IMR-90 (cell line): ENCODE results near the gene PTGES. TPM values are rescaled to one million over a fixed set of nuclear protein-coding genes. Genes with fewer than 3 reads are reported as not detected.

Experiments used
- ATAC-seq: fragments of 200-7000 bp; cut with Tn5 transposase; 2 replicates; pipeline ENCODE4 v1.9.1; 2020; ENCODE audit warnings: low read depth, mild to moderate bottlenecking, moderate library complexity
- BruUV-seq: library from RNA; stranded (reverse); fragments of 400-500 nt; replicated peaks from 2 replicates; lab custom pipeline; 2021; lab: Mats Ljungman, UMichigan
- CTCF ChIA-PET: fragments of 300-600 bp; formaldehyde crosslinking; extraction: SDS; loops from one replicate; lab custom pipeline; 2021; ENCODE audit warnings: antibody characterized with exemption; lab: Yijun Ruan, JAX
- POLR2A ChIA-PET: fragments of 300-600 bp; sonication (Branson Sonifier 250); formaldehyde crosslinking; loops from one replicate; lab custom pipeline; 2022; ENCODE audit warnings: antibody characterized with exemption; ENCODE audit not compliant: unreplicated experiment; lab: Charles Lee
- DNase-seq: peaks from one replicate; pipeline ENCODE4 v3.0.0; 2013
- H2AFZ ChIP-seq: replicated peaks from 2 replicates; pipeline ENCODE3; 2013; ENCODE audit warnings: low read length, mild to moderate bottlenecking; ENCODE audit not compliant: poor library complexity
- H2AK5ac ChIP-seq: 2 replicates; pipeline ENCODE4 v1.6.1; 2013; ENCODE audit warnings: low read depth, low read length, inconsistent platforms
- H2AK9ac ChIP-seq: replicated peaks from 2 replicates; pipeline ENCODE3; 2013; ENCODE audit warnings: mild to moderate bottlenecking, low read depth, low read length, moderate library complexity; ENCODE audit not compliant: poor library complexity
- H2BK120ac ChIP-seq: 2 replicates; pipeline ENCODE4 v1.6.1; 2013; ENCODE audit warnings: low read depth, low read length, inconsistent platforms
- H2BK15ac ChIP-seq: 3 replicates; pipeline ENCODE4 v1.6.1; 2013; ENCODE audit warnings: low read depth, low read length, inconsistent platforms
- H2BK20ac ChIP-seq: 2 replicates; pipeline ENCODE4 v1.6.1; 2013; ENCODE audit warnings: low read depth, mild to moderate bottlenecking, inconsistent platforms, low read length, moderate library complexity
- H2BK5ac ChIP-seq: 2 replicates; pipeline ENCODE4 v1.6.1; 2013; ENCODE audit warnings: mild to moderate bottlenecking, low read depth, low read length, inconsistent platforms; ENCODE audit not compliant: poor library complexity, severe bottlenecking
- H3K14ac ChIP-seq: replicated peaks from 2 replicates; pipeline ENCODE4 v1.6.1; 2013; ENCODE audit warnings: low read depth, low read length, inconsistent platforms
- H3K18ac ChIP-seq: 2 replicates; pipeline ENCODE4 v1.6.1; 2013; ENCODE audit warnings: low read depth, low read length, control low read depth
- H3K23ac ChIP-seq: 2 replicates; pipeline ENCODE4 v1.6.1; 2013; ENCODE audit warnings: low read depth, low read length, inconsistent platforms
- H3K27ac ChIP-seq: 2 replicates; pipeline ENCODE4 v1.5.1; 2013; ENCODE audit warnings: mild to moderate bottlenecking, control low read depth, low read length; ENCODE audit not compliant: insufficient read depth
- H3K27me3 ChIP-seq: 2 replicates; pipeline ENCODE4 v1.6.1; 2013; ENCODE audit warnings: low read length; ENCODE audit not compliant: control insufficient read depth, insufficient read depth
- H3K36me3 ChIP-seq: 2 replicates; pipeline ENCODE4 v1.6.1; 2013; ENCODE audit warnings: low read length, mixed read lengths; ENCODE audit not compliant: control insufficient read depth, insufficient read depth
- H3K4ac ChIP-seq: 2 replicates; pipeline ENCODE4 v1.6.1; 2013; ENCODE audit warnings: low read depth, low read length, inconsistent platforms
- H3K4me1 ChIP-seq: 2 replicates; pipeline ENCODE4 v1.6.1; 2013; ENCODE audit warnings: low read length, mixed read lengths; ENCODE audit not compliant: control insufficient read depth, insufficient read depth
- H3K4me2 ChIP-seq: 2 replicates; pipeline ENCODE4 v1.6.1; 2013; ENCODE audit warnings: low read depth, mild to moderate bottlenecking, control low read depth, low read length, moderate library complexity
- H3K4me3 ChIP-seq: 2 replicates; pipeline ENCODE4 v1.5.1; 2013; ENCODE audit warnings: low read depth, mild to moderate bottlenecking, control low read depth, low read length, moderate library complexity; ENCODE audit not compliant: insufficient read depth
- H3K56ac ChIP-seq: 2 replicates; pipeline ENCODE4 v1.6.1; 2013; ENCODE audit warnings: low read length, inconsistent platforms; ENCODE audit not compliant: insufficient read depth; ENCODE audit errors: extremely low read depth
- H3K79me1 ChIP-seq, 2 experiments: 2 replicates each; pipeline ENCODE4 v1.6.1; 2013; ENCODE audit warnings: low read length in 2 of 2, inconsistent platforms in 1 of 2, low read depth in 1 of 2
- H3K9ac ChIP-seq: 2 replicates; pipeline ENCODE4 v1.6.1; 2013; ENCODE audit warnings: low read depth, low read length, control low read depth
- H3K9me1 ChIP-seq: 2 replicates; pipeline ENCODE4 v1.6.1; 2013; ENCODE audit warnings: low read length, inconsistent platforms; ENCODE audit not compliant: insufficient read depth
- H3K9me3 ChIP-seq: 2 replicates; pipeline ENCODE4 v1.6.1; 2013; ENCODE audit warnings: low read length; ENCODE audit not compliant: control insufficient read depth, insufficient read depth
- H4K20me1 ChIP-seq: 2 replicates; pipeline ENCODE4 v1.6.1; 2013; ENCODE audit warnings: low read length, inconsistent platforms; ENCODE audit not compliant: insufficient read depth
- H4K5ac ChIP-seq: 2 replicates; pipeline ENCODE4 v1.6.1; 2013; ENCODE audit warnings: mild to moderate bottlenecking, low read depth, low read length, control low read depth
- H4K8ac ChIP-seq, 2 experiments: 2 replicates each; pipeline ENCODE4 v1.6.1; 2013; ENCODE audit warnings: low read depth in 2 of 2, low read length in 2 of 2, control low read depth in 1 of 2, inconsistent platforms in 1 of 2
- H4K91ac ChIP-seq: 2 replicates; pipeline ENCODE4 v1.6.1; 2013; ENCODE audit warnings: low read depth, low read length, inconsistent platforms; ENCODE audit not compliant: insufficient read depth
- BHLHE40 ChIP-seq: fragments of 150-350 bp; IDR thresholded peaks from 2 replicates; pipeline ENCODE4 v1.6.1; 2016; ENCODE audit warnings: mild to moderate bottlenecking, low read depth, low read length
- CEBPB ChIP-seq: IDR thresholded peaks from 2 replicates; pipeline ENCODE4 v1.6.1; 2012; ENCODE audit warnings: low read depth, low read length, improper control_type of control experiment
- CHD1 ChIP-seq: IDR thresholded peaks from 2 replicates; pipeline ENCODE4 v1.6.1; 2012; ENCODE audit warnings: low read depth, low read length, improper control_type of control experiment
- CTCF ChIP-seq: conservative IDR thresholded peaks from 2 replicates; pipeline ENCODE4 v1.5.1; 2012; ENCODE audit warnings: mild to moderate bottlenecking, low read depth, low read length, improper control_type of control experiment
- FOS ChIP-seq: fragments of 150-350 bp; IDR thresholded peaks from 2 replicates; pipeline ENCODE4 v1.6.1; 2016; ENCODE audit warnings: low read depth, low read length
- MAFK ChIP-seq: IDR thresholded peaks from 2 replicates; pipeline ENCODE4 v1.6.1; 2012; ENCODE audit warnings: low read depth, low read length, improper control_type of control experiment
- MAZ ChIP-seq: IDR thresholded peaks from 2 replicates; pipeline ENCODE4 v1.6.1; 2012; ENCODE audit warnings: low read depth, mild to moderate bottlenecking, low read length, improper control_type of control experiment, moderate library complexity, borderline replicate concordance
- MXI1 ChIP-seq: IDR thresholded peaks from 2 replicates; pipeline ENCODE4 v1.6.1; 2012; ENCODE audit warnings: low read depth, mild to moderate bottlenecking, low read length, moderate library complexity, borderline replicate concordance
- NFE2L2 ChIP-seq: fragments of 150-350 bp; IDR thresholded peaks from 2 replicates; pipeline ENCODE4 v1.6.1; 2016; ENCODE audit warnings: low read depth, mild to moderate bottlenecking, low read length
- POLR2A ChIP-seq: IDR thresholded peaks from 2 replicates; pipeline ENCODE4 v1.6.1; 2012; ENCODE audit warnings: mild to moderate bottlenecking, low read depth, low read length
- RAD21 ChIP-seq: IDR thresholded peaks from 2 replicates; pipeline ENCODE4 v1.6.1; 2012; ENCODE audit warnings: low read length, improper control_type of control experiment
- RCOR1 ChIP-seq: IDR thresholded peaks from 2 replicates; pipeline ENCODE4 v1.6.1; 2012; ENCODE audit warnings: mild to moderate bottlenecking, low read length, improper control_type of control experiment; ENCODE audit not compliant: insufficient replicate concordance
- RFX5 ChIP-seq: IDR thresholded peaks from 2 replicates; pipeline ENCODE4 v1.8.0; 2012; ENCODE audit warnings: low read depth, mild to moderate bottlenecking, low read length, moderate library complexity
- SMC3 ChIP-seq: fragments of 150-350 bp; IDR thresholded peaks from 2 replicates; pipeline ENCODE4 v1.6.1; 2016; ENCODE audit warnings: low read depth, mild to moderate bottlenecking, antibody characterized with exemption, low read length, moderate library complexity
- USF2 ChIP-seq: fragments of 150-350 bp; IDR thresholded peaks from 2 replicates; pipeline ENCODE4 v1.6.1; 2017; ENCODE audit warnings: mild to moderate bottlenecking, antibody characterized with exemption, low read length, low read depth
- WGBS, 2 experiments: methylation state at CpG; one replicate each; pipeline versions ENCODE4 v1.1.5 to v1.1.7; 2013; ENCODE audit warnings: missing lambda C conversion rate in 2 of 2; ENCODE audit not compliant: insufficient read length in 1 of 2; ENCODE audit errors: extremely low coverage in 2 of 2; 5-methylcytosine and 5-hydroxymethylcytosine counted together
- dilution Hi-C: fragments of 300-500 bp; cut with HindIII; formaldehyde crosslinking; loops from one replicate; pipeline ENCODE4 v1.14.3; 2018; ENCODE audit warnings: low sequenced_read_pairs; ENCODE audit not compliant: unreplicated experiment
- in situ Hi-C: fragments of 300-500 bp; cut with MboI; formaldehyde crosslinking; loops from 3 replicates; pipeline ENCODE4 v1.14.3; 2019; ENCODE audit warnings: low sequenced_read_pairs, inconsistent platforms, mixed read lengths
- intact Hi-C: fragments of 100-400 bp; cut with micrococcal nuclease; formaldehyde crosslinking; loops from 2 replicates; pipeline ENCODE4 v1.10.0; 2022
- polyA plus RNA-seq, 3 experiments: library from polyadenylated mRNA; depleted of rRNA; stranded (reverse); fragments of >200 nt; gene quantifications; 2 replicates each; pipeline ENCODE4 v1.2.3, GENCODE V29; 2012; ENCODE audit warnings: low replicate concordance in 1 of 3
- total RNA-seq: library from RNA; depleted of rRNA; stranded (reverse); fragments of >200 nt; gene quantifications from 2 replicates; pipeline ENCODE4 v1.2.3, GENCODE V29; 2012
- TF ChIP-seq, protein P1 (sequence below): fragments of 150-350 bp; IDR thresholded peaks from 2 replicates; pipeline ENCODE4 v1.6.1; 2016; ENCODE audit warnings: low read depth, mild to moderate bottlenecking, low read length, moderate library complexity, borderline replicate concordance

Gene PTGES
- total and polyA plus RNA-seq, 2 of the 4 experiments (the other 2 are of a cell fraction): 3.2 to 6.3 TPM

DNA sequence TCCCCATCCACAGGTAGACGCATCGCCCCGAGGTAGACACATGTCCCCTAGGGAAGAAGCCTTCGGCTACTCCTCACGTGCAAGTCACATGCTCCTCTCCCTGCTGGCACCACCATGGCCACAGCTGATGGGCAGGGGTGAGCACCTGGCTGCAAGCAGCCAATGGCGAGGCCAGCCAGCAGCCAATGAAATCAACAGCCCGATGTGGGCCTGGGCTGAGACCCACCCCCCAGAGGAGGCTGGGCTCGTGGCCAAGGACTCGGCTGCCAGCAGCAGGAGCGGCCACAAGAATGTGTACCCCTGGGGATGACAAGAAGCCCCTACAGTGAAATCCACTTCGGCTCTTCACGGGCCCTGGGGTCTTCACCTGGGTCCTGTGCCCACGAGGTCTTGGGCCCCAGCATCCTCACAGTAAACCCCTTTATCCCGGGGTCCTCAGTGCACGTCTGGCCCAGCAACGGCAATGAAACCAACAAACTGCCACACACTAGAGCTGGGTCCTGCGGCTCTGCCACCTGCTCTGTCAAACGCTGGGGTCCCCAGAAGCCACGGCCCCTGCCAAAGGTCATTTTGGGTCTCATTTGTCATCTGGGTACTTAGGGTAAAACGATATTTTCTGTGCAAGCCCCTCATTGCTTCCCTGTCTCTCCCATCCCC is 22.1 kb upstream of the PTGES start:
- H2BK15ac ChIP-seq: peak overlapping the region; percentile 53; the same call in 1 of the 3 replicates
- H3K79me1 ChIP-seq: no peaks in the 10 kb centered on the region
- no peak overlapping the region for H4K8ac ChIP-seq
- peak overlapping the region; percentile 57 for H2BK120ac ChIP-seq
- no peak overlapping the region for H2AK9ac ChIP-seq
- ChIA-PET POLR2A (no interaction called here), CTCF (interaction anchor here (1.0 kb wide), 1 partner anchor 346 kb away, joined by 4 read pairs; no protein-coding TSS in a partner anchor)
- no peaks in the 10 kb centered on the region for H4K20me1 ChIP-seq
- no peaks in the 10 kb centered on the region for H3K27me3 ChIP-seq
- peak overlapping the region; percentile 38; the same call in 1 of the 2 replicates for H4K91ac ChIP-seq
- in situ Hi-C loops: no loop called here
- ATAC-seq: no peak
- no peak overlapping the region for H3K4me2 ChIP-seq
- intact Hi-C loops: no loop called here
- dilution Hi-C loops: no loop called here
- peaks cover 19% of the 10 kb centered on the region for H3K4me1 ChIP-seq
- DNase-seq: no peak
- no peak overlapping the region for H3K14ac ChIP-seq
- H3K56ac ChIP-seq: no peak overlapping the region
- no peak overlapping the region for H2AFZ ChIP-seq
- BruUV-seq: no TSS peak
- peak overlapping the region; percentile 18 for H3K4ac ChIP-seq
- no peak overlapping the region for H3K18ac ChIP-seq
- TF ChIP-seq NFE2L2 (no peak), CTCF (no peak), FOS (no peak), CHD1 (no peak), RFX5 (no peak), RAD21 (no peak), MXI1 (no peak), CEBPB (no peak), SMC3 (no peak), MAFK (no peak), POLR2A (no peak), BHLHE40 (no peak), RCOR1 (no peak), MAZ (no peak), USF2 (no peak)
- TF ChIP-seq, protein P1, sequence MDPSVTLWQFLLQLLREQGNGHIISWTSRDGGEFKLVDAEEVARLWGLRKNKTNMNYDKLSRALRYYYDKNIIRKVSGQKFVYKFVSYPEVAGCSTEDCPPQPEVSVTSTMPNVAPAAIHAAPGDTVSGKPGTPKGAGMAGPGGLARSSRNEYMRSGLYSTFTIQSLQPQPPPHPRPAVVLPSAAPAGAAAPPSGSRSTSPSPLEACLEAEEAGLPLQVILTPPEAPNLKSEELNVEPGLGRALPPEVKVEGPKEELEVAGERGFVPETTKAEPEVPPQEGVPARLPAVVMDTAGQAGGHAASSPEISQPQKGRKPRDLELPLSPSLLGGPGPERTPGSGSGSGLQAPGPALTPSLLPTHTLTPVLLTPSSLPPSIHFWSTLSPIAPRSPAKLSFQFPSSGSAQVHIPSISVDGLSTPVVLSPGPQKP: no peak
- WGBS, 2 experiments: 63% methylated on average over 11 of the region's 20 CpGs; no CpG with 5 or more reads in 1 of the 2 experiments
- H3K9me3 ChIP-seq: no peaks in the 10 kb centered on the region
- H3K9me1 ChIP-seq: peaks cover 19% of the 10 kb centered on the region
- H2BK20ac ChIP-seq: peak overlapping the region; percentile 86; the same call in 1 of the 2 replicates
- no peak overlapping the region for H3K9ac ChIP-seq
- H3K27ac ChIP-seq: no peak overlapping the region
- H2BK5ac ChIP-seq: no peak overlapping the region
- H3K23ac ChIP-seq: no peak overlapping the region
- H2AK5ac ChIP-seq: peak overlapping the region; percentile 86
- H3K4me3 ChIP-seq: no peak overlapping the region
- H3K36me3 ChIP-seq: no peaks in the 10 kb centered on the region
- no peak overlapping the region for H4K5ac ChIP-seq
